ENCODE results near the gene FYCO1. TPM values are rescaled to one million over a fixed set of nuclear protein-coding genes. Genes with fewer than 3 reads are reported as not detected.

Gene FYCO1
- total and polyA plus RNA-seq, 2 of the 13 experiments (the other 11 are each of a cell fraction or from before 2014, with no cell fraction given): 2.7 to 4.2 TPM

DNA sequence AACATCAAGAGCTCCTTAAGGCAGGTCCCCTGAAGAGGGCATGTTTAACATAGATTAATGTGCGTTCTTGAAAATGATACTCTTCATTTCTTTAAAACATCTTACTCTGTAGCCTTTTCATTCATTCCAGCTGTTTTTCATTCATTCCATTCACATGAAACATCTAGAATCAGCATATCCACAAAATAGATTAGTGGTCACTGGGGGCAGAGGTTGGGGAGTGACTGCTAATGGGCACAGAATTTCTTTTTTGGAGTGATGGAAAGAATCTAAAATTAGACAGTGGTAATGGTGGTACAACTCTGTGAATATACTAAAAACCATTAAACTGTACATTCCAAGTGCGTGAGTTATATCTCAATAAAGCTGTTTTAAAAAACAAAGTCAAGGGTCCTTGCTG lies 67.7 kb downstream of the FYCO1 start:
- ChIA-PET CTCF (ENCODE audit: low intra/inter-chr PET ratio, low total read pairs) (interaction anchor here (1.6 kb wide), 1 partner anchor 167 kb away, joined by 15 read pairs; no protein-coding TSS in a partner anchor), POLR2A (no interaction called here)
- Histone ChIP-seq H3K4me3 (replicated peaks in 1 of 3; ENCODE audit: insufficient read depth in 1 of 3, low read depth in 2 of 3, low read length in 3 of 3) (no peak overlapping the region), H3K36me3 (replicated peaks in 1 of 2; ENCODE audit: control insufficient read depth in 1 of 2, insufficient read depth in 2 of 2, low read length in 2 of 2) (peaks cover 15 to 69% of the 10 kb centered on the region in 2 experiments), H3K4me1 (ENCODE audit: insufficient read depth, low read length) (no peaks in the 10 kb centered on the region), H3K79me2 (ENCODE audit: insufficient read depth, low read length) (no peaks in the 10 kb centered on the region), H2AFZ (ENCODE audit: low read length) (no peak overlapping the region), H3K9me3 (ENCODE audit: low read length) (no peaks in the 10 kb centered on the region), H3K9ac (ENCODE audit: insufficient read depth, low read depth, low read length) (no peak overlapping the region), H3K4me2 (ENCODE audit: low read depth, low read length) (no peak overlapping the region), H3K27ac (ENCODE audit: extremely low read length, insufficient read depth, low read length) (no peak overlapping the region), H4K20me1 (ENCODE audit: insufficient read depth, low read length) (no peaks in the 10 kb centered on the region), H3K27me3 (ENCODE audit: control insufficient read depth in 1 of 2, insufficient read depth in 2 of 2, low read length in 2 of 2) (no peaks in the 10 kb centered on the region)
- ATAC-seq: no peak
- in situ Hi-C loops (cut with HindIII; ENCODE audit: extremely low pct_ligation_motif_present, low pct_unique_long_range_greater_than_20kb) (loop anchor here (5.0 kb wide), 1 partner anchor 166 kb away; no protein-coding TSS in a partner anchor), intact Hi-C loops (cut with micrococcal nuclease; ENCODE audit: unreplicated experiment) (loop anchor here (2.0 kb wide), 1 partner anchor 417 kb away; no protein-coding TSS in a partner anchor)
- no peak for DNase-seq (ENCODE audit: low spot score)
- no TSS peak for BruUV-seq (replicated peaks)
- TF ChIP-seq PHF21A (CRISPR knock-in tag; IDR thresholded peaks at IDR 0.05) (no peak), ZNF431 (CRISPR knock-in tag; IDR thresholded peaks at IDR 0.05; ENCODE audit: borderline replicate concordance, low read depth) (no peak), ZKSCAN8 (CRISPR knock-in tag; IDR thresholded peaks at IDR 0.05; ENCODE audit: borderline replicate concordance) (no peak), STAT5B (CRISPR knock-in tag; IDR thresholded peaks at IDR 0.05) (no peak), SIN3A (IDR thresholded peaks at IDR 0.05; ENCODE audit: borderline replicate concordance, low read depth, low read length) (no peak), KLF15 (CRISPR knock-in tag; IDR thresholded peaks at IDR 0.05; ENCODE audit: borderline replicate concordance) (no peak), STAG1 (CRISPR knock-in tag; IDR thresholded peaks at IDR 0.05) (no peak), ZNF468 (CRISPR knock-in tag; IDR thresholded peaks at IDR 0.05) (no peak), REST (IDR thresholded peaks at IDR 0.05; ENCODE audit: borderline replicate concordance in 1 of 2, low read depth in 1 of 2, low read length in 2 of 2) (no peak), ATF7 (IDR thresholded peaks at IDR 0.05) (no peak), ATF7 (CRISPR knock-in tag; IDR thresholded peaks at IDR 0.05) (no peak), HNRNPH1 (optimal IDR thresholded peaks at IDR 0.05; ENCODE audit: low read depth, low read length) (no peak), NR2F6 (IDR thresholded peaks at IDR 0.05) (no peak), NR2F6 (CRISPR knock-in tag; IDR thresholded peaks at IDR 0.05) (no peak)
- TF ChIP-seq, protein P1, sequence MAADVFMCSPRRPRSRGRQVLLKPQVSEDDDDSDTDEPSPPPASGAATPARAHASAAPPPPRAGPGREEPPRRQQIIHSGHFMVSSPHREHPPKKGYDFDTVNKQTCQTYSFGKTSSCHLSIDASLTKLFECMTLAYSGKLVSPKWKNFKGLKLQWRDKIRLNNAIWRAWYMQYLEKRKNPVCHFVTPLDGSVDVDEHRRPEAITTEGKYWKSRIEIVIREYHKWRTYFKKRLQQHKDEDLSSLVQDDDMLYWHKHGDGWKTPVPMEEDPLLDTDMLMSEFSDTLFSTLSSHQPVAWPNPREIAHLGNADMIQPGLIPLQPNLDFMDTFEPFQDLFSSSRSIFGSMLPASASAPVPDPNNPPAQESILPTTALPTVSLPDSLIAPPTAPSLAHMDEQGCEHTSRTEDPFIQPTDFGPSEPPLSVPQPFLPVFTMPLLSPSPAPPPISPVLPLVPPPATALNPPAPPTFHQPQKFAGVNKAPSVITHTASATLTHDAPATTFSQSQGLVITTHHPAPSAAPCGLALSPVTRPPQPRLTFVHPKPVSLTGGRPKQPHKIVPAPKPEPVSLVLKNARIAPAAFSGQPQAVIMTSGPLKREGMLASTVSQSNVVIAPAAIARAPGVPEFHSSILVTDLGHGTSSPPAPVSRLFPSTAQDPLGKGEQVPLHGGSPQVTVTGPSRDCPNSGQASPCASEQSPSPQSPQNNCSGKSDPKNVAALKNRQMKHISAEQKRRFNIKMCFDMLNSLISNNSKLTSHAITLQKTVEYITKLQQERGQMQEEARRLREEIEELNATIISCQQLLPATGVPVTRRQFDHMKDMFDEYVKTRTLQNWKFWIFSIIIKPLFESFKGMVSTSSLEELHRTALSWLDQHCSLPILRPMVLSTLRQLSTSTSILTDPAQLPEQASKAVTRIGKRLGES (CRISPR knock-in tag; IDR thresholded peaks at IDR 0.05; ENCODE audit: borderline replicate concordance): no peak
- 100% methylated on average over 2 of the region's 2 CpGs for WGBS (ENCODE audit: low lambda C conversion rate)
- no peak for FAIRE-seq

Data from HepG2 (cell line).